Hepatocyte (in vitro differentiated cells): Measurements from ENCODE around the gene CAD.

Experiments used
- EZH2 ChIP-seq: fragments of 200-600 bp; sonication (generic); IDR thresholded peaks from 2 replicates; pipeline ENCODE4 v1.6.1; 2016; ENCODE audit warnings: antibody characterized with exemption, mild to moderate bottlenecking, borderline replicate concordance
- TF ChIP-seq, protein P1 (sequence below): fragments of 200-600 bp; sonication (generic); IDR thresholded peaks from 2 replicates; pipeline ENCODE4 v1.5.1; 2016; ENCODE audit warnings: antibody characterized with exemption, mild to moderate bottlenecking; ENCODE audit not compliant: poor library complexity

- TF ChIP-seq, protein P1, sequence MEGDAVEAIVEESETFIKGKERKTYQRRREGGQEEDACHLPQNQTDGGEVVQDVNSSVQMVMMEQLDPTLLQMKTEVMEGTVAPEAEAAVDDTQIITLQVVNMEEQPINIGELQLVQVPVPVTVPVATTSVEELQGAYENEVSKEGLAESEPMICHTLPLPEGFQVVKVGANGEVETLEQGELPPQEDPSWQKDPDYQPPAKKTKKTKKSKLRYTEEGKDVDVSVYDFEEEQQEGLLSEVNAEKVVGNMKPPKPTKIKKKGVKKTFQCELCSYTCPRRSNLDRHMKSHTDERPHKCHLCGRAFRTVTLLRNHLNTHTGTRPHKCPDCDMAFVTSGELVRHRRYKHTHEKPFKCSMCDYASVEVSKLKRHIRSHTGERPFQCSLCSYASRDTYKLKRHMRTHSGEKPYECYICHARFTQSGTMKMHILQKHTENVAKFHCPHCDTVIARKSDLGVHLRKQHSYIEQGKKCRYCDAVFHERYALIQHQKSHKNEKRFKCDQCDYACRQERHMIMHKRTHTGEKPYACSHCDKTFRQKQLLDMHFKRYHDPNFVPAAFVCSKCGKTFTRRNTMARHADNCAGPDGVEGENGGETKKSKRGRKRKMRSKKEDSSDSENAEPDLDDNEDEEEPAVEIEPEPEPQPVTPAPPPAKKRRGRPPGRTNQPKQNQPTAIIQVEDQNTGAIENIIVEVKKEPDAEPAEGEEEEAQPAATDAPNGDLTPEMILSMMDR: no peak
- TF ChIP-seq EZH2: no peak
These were observed 30.7 kb downstream of the CAD start for GRCh38 chr2:27247893-27248292.
